Suppressor macrophage (primary cell): ENCODE measurements around the gene ANKRD28.
A peak's percentile ranks its signal among the peaks of the same experiment; 100 is the strongest.

Experiments used
- DNase-seq, 4 experiments: peaks; one replicate each; pipeline ENCODE4 v3.0.0-alpha.2; 2020 to 2022

ANKRD28 gene

DNA sequence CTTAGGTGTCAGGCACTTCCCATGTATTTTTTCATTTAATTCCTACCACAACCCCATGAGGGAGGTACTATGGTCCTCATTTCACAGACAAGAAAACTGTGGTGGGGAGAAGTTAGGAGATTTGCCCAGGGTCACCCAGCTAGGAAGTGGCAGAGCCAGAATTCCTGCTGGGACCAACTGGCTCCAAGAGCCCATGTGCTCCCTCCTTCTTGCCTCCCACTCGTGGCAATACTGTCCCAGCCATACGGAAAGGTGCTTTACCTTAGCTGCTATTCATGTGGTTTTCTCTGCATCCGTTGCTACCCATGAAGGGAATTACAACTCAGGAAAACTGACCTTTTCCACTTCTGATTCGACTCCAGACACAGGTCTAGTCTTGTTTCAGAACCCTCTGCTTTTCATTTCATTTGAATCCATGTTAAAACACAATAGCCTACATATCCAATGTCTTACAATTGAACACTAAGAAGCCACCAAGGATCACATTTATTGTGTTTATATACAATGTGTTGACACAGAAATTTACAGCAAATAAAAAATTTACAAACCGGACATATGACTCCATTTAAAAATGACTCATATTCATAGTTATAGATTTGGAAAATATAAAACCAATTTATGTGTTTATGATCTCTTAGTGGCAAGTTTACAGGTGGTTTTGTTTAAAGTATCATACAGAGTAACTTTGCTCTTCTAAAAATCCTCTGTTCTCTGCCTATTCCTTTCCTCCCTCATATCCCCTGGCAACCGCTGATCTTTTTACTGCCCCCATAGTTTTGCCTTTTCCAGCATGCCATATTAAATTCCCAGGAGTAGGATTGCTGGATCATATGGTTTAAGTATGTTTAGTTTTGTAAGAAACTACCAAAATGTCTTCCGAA, 137.5 kb downstream of the ANKRD28 start:
- DNase-seq: no peak

DNA sequence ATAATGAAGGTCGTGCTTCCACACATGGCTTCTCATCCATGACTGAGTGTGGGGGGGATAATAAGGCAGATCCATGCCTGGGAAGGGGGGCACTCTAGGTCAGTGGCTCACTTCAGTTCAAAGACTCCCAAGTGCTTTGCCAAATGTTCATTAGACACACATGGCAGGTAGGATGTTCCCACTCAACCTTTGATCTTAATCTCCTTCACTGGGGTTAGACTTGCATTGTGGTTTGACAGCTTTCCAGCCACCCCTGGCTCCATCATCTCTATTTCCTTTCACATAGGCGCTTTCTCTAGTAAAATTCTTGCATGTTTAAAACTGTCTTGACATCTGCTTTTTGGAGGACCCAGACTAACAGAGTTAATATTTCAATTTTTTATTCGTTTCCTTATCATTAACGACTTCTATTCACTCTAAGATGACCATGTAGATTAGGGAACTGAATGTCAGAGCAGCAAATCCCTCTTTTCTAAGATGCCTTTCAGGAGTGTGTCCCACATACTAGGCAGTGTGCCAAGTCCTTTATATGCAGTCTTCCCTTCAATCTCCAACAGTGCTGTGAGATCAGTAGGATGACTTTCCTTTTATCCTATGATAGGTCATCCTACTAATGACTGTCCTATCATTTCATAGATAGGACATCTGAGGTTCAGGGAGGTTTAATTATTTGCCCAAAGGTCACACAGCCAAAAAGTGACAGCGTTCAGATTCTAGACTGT, 138.4 kb downstream of the ANKRD28 start:
- DNase-seq: no peak

DNA sequence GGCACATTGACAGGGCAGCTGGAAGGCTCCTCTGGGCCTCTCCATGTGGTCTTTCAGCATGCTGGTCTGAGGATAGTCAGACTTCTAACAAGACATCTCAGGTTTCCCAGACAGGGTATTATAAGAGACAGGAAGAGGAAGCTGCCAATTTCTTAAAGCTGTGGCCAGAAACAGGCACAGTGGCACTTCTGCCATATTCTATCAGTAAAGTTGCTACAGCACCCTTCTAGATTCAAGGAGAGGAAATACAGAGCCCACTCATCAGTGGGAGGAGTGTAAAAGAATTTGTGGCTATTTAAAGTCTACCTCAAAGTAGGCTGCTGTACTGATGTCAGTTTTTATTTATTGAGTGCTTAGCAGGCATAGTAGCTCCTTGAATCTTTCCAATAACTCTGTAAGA, 140.8 kb downstream of the ANKRD28 start:
- DNase-seq: peak; percentile 23 to 54 (median 42)

DNA sequence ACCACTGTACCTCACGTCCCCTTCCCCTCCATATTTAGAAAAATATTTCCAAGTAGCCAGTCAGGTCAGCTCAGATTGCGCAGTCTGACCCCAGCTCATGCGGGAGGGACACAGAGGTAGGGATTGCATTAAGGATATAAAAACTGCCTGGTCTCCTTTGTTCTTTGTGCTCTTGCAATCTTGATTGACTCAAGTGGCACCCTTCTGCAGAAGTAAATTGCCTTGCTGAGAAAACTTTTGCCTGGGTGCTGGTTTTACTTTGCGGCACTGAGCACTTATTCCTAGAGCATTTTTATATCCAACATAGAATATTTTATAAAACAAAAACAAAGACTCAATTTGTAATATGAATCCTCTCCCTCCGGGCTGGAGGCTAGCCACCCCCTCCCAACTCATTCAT, 141.4 kb downstream of the ANKRD28 start:
- peak in 2 of 4 experiments; percentile 7 to 21 for DNase-seq

DNA sequence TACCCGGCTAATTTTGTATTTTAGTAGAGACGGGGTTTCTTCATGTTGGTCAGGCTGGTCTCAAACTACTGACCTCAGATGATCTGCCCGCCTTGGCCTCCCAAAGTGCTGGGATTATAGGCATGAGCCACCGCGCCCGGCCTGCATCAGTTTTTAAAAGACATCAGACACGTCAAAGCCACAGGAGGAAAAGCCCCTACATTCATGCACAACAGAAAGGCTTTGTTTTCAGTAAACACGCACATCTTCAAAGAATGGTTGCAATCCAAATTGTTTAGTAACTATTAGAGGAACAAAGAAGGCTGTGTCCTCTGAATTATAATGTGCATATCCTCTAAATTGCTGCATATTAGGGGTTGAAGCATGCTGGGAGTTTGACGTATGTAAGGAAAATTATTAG, 142.9 kb downstream of the ANKRD28 start:
- no peak for DNase-seq

DNA sequence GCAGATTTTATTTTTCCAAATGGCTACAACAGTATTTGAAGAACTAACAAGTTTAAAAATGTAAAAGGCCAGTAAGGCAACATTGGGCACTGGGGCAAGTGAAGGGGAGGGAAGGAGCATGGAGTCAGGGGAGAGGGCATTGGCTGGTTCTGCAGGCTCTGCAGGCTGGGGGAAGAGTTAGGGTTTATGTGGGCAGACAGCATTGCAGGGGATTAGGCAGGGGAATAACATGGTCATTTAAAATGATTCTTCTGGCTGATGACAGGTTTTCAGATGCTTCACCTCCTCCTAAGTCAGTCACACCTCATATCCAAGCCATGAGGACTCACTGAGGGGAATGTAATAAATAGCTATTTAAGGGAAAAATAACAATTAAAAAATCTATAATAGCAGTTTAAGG, 143.7 kb downstream of the ANKRD28 start:
- DNase-seq: no peak

DNA sequence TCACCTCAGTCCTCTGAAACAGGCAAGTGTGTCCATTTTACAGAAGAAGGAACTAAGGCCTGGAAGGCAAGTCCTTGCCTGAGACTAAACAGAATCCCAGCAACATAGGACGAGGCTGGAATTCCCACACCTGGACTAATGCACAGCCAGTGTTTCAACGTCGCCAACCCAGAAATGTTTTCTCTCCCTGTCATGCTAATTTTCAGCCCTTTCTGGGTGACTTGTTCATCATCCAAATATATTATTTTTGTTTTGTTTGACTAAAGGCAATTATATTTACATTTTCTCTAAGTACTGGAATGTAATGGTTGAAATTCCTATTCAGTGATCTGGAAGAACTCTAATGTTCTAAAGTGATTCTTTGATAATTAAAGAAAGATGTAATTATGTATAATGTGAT, 144.5 kb downstream of the ANKRD28 start:
- no peak for DNase-seq

DNA sequence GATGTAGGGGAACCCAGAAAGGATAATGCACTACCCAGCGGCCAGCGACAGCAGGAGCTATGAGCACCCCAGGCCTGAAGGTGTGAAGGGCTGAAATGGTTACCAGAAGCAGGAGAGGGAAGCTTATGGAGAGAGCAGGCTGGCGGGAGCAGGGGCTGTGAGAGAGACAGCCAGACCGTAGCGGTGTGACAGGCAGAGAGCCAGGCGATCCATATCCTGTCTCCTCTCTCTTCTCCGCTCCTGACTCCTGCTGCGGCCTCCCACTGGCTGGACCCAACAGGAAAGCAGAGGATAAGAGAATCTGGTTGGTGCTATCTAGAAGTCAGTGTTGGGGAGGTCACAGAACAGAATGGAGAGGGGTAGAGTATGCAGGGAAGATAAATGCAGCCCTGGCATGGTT, 146.4 kb downstream of the ANKRD28 start:
- DNase-seq: no peak

DNA sequence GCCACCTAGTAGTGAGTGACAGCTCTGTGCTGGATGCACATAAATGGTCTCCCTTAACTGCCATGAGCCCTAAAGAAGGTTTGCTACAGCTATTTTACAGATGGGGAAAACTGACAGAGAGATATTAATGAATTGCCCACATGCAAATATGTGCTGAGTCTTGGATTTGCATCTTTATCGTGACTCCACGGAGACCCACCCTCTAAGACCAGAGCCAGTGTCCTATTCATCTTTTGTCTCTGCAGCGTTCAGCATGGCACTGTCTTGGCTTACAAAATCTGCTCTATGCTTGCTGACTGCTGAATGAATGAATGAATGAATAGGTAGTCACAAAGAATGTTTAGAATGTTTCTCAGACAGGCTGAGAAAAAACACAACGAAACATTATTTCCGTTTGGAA, 147.9 kb downstream of the ANKRD28 start:
- DNase-seq: no peak

DNA sequence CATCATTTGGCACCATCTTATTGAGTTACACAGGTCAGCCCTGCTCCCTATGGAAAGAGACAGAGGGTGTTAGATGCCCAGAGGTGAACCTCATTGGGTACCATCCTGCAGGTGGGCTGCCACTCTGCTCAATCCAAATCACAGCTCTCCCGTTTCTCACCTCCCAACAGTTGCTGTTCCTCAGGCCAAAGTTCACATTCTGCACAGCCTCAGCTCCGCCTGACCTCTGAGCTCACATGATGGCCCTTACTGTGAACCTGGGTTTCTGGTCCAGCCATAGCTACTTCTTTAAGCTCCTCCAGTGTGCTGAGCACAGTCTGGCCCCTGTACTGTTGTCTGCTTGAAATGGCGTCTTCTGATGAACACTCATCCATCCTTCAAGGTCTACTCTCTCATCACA, 148.4 kb downstream of the ANKRD28 start:
- no peak for DNase-seq

DNA sequence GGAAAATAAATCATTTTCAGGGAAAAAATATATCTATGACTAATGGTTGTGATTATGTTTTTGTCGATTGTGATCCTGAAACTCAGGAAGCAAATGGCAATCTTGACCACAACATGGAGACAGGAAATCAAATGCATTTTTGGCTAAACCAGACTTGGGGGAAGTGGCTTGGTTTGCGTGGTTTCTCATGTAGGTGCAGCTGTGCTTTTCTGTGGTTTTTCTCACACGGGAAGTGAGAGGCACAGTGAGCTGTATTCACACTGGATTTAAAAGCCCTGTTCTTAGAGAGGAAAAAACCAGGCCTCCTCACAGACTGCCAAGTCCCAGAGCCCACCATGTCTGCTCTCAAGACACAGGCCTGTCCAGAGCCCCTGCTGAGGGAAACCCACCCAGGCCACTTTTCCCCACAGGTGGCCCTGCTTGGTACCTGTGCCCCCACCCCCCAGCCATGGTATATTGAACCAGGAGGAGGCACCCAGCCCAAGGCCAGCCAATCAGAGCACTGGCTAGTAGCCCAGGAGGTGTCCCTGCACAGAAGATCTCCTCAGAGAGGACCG, 150.1 kb downstream of the ANKRD28 start:
- peak; percentile 59 to 75 (median 72) for DNase-seq

DNA sequence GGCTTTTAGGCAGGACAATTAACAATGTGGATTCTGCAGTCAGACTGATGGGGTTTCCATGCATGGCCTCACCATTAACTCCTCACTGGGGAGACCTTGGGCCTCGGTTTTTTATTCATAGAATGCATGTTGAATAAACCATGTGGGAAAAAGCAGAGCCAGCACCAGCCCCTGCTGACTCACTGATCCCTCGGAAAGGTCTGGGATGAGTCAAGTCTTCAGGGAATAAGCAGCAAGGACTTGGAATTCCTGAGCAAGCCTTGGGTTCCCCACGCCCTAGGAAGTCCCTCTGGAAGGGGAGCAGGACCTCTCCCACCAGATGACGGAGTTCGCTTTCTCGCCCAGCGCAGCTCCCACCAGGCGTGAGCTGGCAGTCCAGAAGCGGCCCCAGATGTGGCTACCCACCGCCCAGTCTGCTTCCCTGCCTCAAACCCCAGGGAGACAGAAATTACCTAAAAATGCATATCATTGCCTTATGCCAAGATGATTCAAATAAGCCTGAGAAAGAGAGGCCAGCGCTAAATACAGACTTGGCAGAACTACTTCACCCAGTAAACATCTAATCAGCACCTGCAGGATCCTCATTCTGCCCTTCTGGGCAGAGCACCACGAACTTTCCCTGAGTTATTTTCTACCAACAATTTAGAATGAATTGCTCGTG, 150.8 kb downstream of the ANKRD28 start:
- DNase-seq: no peak

DNA sequence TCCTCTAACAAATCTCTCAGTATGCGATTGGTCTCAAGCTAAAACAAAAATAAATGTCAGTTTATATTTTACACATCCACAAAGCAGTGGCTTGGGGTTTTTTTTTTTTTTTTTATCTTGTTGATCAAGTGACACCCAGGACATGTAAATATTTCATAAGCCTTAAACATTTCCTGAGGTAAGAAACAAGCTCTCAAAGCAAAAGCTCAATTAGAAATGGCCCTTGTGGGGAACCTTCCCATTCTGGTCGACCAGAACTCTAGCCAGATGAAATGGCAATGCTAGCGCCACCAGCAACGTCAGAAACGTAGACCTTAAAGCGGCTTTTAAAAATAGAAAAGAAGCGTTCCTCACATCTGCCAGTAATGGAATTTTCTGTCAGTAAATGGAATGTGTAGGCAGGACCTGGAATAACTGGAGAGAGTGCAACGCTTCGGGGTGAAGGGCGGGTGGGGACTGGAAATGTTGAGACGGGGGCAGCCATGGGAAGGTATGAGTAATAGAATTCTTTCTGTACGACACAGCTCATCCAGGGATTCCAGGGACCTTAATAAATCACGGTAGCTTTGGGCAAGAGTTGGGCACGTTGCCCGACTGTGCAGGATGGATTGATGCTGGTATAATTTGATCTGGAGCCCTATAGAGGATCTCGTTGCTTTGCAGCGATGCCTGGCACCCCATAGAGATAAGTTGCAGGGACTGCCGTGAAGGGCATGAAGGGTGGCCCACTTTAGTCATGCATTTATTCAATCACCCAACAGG, 151.9 kb downstream of the ANKRD28 start:
- no peak for DNase-seq

DNA sequence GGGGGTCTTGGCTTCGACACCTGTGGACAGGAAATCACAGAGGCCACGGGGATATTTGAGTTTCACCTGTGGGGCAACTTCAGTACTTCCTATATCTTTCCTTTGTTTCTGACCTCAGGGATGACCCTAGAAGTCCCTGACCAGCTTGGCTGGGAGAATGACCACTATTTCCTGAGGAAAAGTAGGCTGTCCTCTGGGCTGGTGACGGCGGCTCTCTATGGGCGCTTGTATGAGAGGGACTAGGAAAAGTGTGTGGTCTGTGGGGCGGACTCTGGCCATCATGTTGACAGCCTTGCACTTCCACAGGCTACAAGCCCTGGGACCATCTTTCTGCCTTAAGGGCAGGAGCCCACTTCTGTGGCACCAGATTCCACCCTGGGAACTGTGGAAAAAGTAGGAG, 152.5 kb downstream of the ANKRD28 start:
- no peak for DNase-seq

DNA sequence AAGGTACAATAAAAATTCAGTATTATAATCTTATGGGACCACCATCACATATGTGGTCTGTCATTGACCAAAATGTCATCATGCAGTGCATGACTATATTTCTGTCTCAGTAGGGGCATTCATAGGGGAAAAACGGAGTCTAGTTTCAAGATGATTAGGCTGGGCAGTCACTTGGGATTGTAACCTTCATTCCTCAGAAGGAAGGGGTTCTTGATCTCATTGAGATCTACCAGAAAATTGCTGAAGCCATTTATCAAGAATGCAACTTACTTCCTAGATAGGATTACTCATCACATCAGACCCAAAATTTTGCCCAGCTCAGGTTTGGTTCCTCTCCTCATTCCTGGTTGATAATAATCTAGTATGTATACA, 158.9 kb downstream of the ANKRD28 start:
- DNase-seq: no peak

DNA sequence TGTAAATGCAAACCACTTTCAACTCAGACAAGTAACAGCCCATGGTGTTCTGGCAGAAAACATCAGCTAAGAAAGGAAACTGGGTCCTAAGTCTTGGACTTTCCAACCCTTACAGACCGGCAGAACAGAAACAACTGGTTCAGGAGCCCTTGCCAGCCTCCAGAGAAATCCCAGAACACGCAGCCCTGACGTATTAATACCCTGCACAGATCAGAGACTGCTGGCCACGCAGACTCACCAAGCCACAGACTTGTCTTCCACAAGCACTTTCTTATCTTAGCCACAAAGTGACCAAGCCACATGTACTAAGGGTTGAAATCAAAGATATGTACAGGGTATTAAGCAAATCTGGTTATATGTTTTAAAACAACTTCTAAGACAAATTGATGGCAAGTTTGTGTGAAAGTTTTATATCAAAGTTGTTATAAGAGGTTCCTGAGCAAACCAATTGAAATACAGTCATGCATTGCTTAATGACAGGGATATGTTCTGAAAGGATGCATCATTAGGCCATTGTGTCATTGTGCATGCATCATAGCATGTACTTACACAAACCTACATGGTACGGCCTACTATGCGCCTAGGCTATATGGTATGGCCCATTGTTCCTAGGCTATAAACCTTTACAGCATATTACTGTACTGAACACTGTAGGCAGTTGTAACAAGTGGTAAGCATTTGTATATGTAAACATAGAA, 159.4 kb downstream of the ANKRD28 start:
- DNase-seq: no peak

DNA sequence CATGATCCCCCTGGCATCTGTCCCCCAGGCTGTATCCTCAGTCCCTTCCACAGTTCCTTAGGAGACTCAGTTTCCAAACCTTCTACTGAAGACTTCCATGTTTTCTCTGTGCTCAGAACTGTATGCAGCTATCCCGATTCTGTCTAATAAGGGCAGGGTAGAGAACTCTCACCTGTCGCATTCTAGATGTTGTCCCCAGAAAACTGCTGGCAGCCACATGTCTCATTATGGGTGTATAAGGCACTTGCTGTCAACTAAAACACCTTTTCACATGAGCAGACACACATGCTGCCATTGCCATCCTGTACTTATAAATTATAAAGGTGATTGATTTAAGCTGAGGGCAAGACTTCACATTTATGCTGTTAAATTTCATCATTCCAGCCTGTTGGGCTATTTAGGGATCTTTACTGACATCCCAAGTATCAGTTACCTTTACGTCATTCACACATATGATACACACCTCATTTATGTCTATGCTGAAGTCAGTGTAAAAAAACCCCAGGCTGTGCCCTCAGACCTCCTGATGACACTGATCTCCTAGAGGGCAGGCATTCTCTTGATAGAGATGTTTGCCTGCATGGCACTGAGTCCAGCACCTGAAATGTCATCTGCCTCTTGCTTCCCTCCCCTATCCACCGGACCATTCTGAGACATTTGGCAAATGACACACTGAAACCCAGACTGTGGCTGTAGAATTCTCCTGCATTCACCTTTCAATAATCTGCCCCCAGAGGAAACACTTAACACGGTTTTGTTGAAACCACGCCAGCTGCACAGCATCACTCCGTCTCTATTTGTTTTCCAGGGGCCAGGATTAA, 160.4 kb downstream of the ANKRD28 start:
- no peak for DNase-seq

DNA sequence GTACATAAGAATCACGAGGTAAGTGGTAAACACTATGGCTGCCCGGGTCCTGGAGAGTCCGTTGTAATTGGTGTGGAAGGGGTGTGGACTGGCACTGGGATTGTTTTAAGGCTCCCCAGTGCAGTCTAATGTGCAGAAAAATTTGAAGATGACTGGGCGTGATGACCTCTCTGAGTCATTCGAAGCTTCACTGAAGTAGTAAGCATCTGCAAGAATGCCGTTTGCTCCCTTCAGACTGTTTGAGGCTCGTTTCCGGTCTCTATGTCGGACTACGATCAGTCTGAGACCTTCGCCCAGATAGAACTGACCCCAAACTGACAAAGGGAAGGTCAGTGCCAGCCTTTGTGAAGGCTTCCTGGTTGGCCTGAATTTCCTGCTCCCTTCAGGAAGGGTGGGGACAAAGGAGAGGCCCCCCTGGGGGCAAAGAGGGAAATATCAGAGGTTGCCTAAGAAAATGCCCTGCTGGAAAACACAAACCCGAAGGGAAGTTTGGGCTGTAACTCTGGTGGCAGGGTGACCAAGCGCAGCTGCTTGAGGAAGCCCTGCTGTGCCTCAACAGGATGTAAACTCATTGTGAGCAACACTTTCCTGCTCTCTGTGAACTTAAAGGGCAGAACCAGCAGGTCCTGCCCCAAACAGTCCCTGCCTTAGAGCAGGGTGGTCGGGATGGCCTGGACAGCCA, 161.6 kb downstream of the ANKRD28 start:
- peak; percentile 64 to 78 (median 72) for DNase-seq

DNA sequence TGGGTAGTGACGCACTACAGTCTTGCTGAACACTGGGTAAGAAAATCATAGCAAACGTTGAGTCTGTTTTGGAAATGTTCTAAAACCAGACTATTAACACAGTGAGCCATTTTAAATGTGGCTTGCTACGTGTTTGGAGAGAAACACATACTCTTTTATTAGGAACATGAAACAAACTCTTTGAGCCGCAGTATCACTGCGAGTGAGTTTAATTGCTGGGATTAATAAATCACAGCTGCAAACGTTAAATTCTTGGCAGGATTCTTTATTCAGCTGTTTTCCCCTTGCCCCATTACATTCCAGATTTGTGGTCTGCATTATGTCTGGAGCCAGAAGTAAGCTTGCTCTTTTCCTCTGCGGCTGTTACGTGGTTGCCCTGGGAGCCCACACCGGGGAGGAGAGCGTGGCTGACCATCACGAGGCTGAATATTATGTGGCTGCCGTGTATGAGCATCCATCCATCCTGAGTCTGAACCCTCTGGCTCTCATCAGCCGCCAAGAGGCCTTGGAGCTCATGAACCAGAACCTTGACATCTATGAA, 162.6 kb downstream of the ANKRD28 start:
- DNase-seq: no peak

DNA sequence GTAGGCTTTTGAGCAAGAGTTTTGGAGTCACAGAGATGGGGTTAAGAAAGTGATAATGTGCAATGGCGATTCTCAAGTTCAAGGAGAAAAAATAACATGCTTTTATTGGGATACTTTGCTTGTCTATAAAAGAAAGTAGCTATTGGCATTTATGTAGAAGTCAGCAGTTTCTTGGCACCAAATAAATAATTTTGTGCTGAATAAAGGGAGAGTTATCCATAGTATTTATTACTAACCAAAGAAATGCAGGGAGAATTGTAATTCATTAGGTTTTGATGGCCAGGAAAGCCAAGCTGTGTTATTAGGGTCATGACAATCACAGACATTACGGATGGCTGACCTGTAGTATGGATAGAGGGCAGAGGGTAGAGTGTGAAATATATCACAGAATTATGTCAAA, 163.1 kb downstream of the ANKRD28 start:
- DNase-seq: no peak
